ENCODE results near the gene MECR.

Gene MECR

GRCh38 chr1:29208442-29208841 is 22.3 kb downstream of the MECR start:
- Histone ChIP-seq H3K4me3 (ENCODE audit: low read length in 2 of 2) (no peak overlapping the region), H3K9ac (ENCODE audit: low read depth in 1 of 2, low read length in 2 of 2) (no peak overlapping the region), H3K36me3 (ENCODE audit: control insufficient read depth in 2 of 2, insufficient read depth in 2 of 2, low read length in 2 of 2) (peaks cover 22 to 32% of the 10 kb centered on the region in 2 donors), H3K27me3 (ENCODE audit: control insufficient read depth in 2 of 2, insufficient read depth in 2 of 2, low read length in 2 of 2) (no peaks in the 10 kb centered on the region), H3K27ac (ENCODE audit: low read depth in 2 of 2, low read length in 2 of 2) (no peak overlapping the region), H3K9me3 (ENCODE audit: control insufficient read depth in 2 of 2, low read length in 2 of 2) (no peaks in the 10 kb centered on the region), H3K4me1 (ENCODE audit: control insufficient read depth in 2 of 2, insufficient read depth in 2 of 2, low read length in 2 of 2) (no peaks in the 10 kb centered on the region)

GRCh38 chr1:29202584-29203340 is 28.0 kb downstream of the MECR start:
- no peaks in the 10 kb centered on the region for H3K9me3 ChIP-seq (ENCODE audit: control insufficient read depth in 2 of 2, low read length in 2 of 2)
- peaks cover 13 to 38% of the 10 kb centered on the region in 2 donors for H3K36me3 ChIP-seq (ENCODE audit: control insufficient read depth in 2 of 2, insufficient read depth in 2 of 2, low read length in 2 of 2)
- H3K27me3 ChIP-seq (ENCODE audit: control insufficient read depth in 2 of 2, insufficient read depth in 2 of 2, low read length in 2 of 2): no peaks in the 10 kb centered on the region
- no peak overlapping the region for H3K9ac ChIP-seq (ENCODE audit: low read depth in 1 of 2, low read length in 2 of 2)
- peak overlapping the region; percentile 43 to 62 for H3K27ac ChIP-seq (ENCODE audit: low read depth in 2 of 2, low read length in 2 of 2)
- no peak overlapping the region for H3K4me3 ChIP-seq (ENCODE audit: low read length in 2 of 2)
- peaks cover 4 to 6% of the 10 kb centered on the region in 2 donors for H3K4me1 ChIP-seq (ENCODE audit: control insufficient read depth in 2 of 2, insufficient read depth in 2 of 2, low read length in 2 of 2)

DNA sequence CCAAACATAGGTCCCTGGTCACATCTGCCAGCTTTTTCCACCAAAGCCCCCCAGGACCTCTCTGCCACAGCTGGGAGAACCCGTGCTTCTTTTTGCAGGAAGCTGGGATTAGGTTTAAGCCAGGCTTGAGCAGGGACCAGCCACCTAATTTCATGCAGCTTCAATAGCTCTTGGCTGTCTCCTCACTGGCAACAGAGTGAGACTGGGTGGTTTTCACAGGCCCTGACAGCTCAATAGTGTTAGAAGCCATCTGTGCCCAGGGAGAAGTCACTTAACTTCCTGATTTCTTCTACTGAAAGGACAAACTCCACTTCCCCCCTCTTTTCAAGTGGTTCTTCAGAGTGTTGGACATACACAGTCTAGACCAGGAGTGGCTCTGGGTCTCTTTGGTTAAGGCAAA is 28.7 kb downstream of the MECR start:
- H3K27me3 ChIP-seq (ENCODE audit: control insufficient read depth in 2 of 2, insufficient read depth in 2 of 2, low read length in 2 of 2): no peaks in the 10 kb centered on the region
- H3K9ac ChIP-seq (ENCODE audit: low read depth in 1 of 2, low read length in 2 of 2): no peak overlapping the region
- H3K9me3 ChIP-seq (ENCODE audit: control insufficient read depth in 2 of 2, low read length in 2 of 2): no peaks in the 10 kb centered on the region
- peaks cover 13 to 41% of the 10 kb centered on the region in 2 donors for H3K36me3 ChIP-seq (ENCODE audit: control insufficient read depth in 2 of 2, insufficient read depth in 2 of 2, low read length in 2 of 2)
- no peak overlapping the region for H3K4me3 ChIP-seq (ENCODE audit: low read length in 2 of 2)
- H3K4me1 ChIP-seq (ENCODE audit: control insufficient read depth in 2 of 2, insufficient read depth in 2 of 2, low read length in 2 of 2): peaks cover 4 to 6% of the 10 kb centered on the region in 2 donors
- H3K27ac ChIP-seq (ENCODE audit: low read depth in 2 of 2, low read length in 2 of 2): peak overlapping the region; percentile 43 to 62

DNA sequence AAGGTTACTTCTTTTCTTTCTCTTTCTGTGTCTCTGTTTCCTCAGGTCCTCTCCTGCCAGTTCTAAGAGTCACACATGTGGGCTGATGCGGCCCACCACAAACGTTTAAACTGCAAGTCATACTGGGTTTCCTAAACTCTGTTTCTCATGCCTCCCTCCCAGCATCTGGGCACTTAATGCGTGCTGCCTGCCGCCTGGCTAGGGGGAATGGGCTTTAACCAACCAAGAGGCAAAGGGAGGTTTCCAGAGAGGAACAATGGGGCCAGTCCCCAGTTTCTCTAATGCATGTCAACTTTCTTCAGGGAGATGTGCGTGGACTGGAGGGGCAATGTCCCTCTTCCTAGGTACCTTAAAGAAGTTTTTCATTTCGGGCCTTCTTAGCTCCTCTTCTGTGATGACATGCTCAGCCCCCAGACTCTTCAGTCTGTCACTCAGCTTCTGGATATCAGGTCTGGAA is 29.1 kb downstream of the MECR start:
- Histone ChIP-seq H3K27me3 (ENCODE audit: control insufficient read depth in 2 of 2, insufficient read depth in 2 of 2, low read length in 2 of 2) (no peaks in the 10 kb centered on the region), H3K9me3 (ENCODE audit: control insufficient read depth in 2 of 2, low read length in 2 of 2) (no peaks in the 10 kb centered on the region), H3K9ac (ENCODE audit: low read depth in 1 of 2, low read length in 2 of 2) (no peak overlapping the region), H3K4me3 (ENCODE audit: low read length in 2 of 2) (no peak overlapping the region), H3K36me3 (ENCODE audit: control insufficient read depth in 2 of 2, insufficient read depth in 2 of 2, low read length in 2 of 2) (peaks cover 13 to 40% of the 10 kb centered on the region in 2 donors), H3K27ac (ENCODE audit: low read depth in 2 of 2, low read length in 2 of 2) (peak overlapping the region in 1 of 2 donors; percentile 62), H3K4me1 (ENCODE audit: control insufficient read depth in 2 of 2, insufficient read depth in 2 of 2, low read length in 2 of 2) (peaks cover 4 to 6% of the 10 kb centered on the region in 2 donors)

GRCh38 chr1:29200906-29201594 is 29.7 kb downstream of the MECR start:
- Histone ChIP-seq H3K27me3 (ENCODE audit: control insufficient read depth in 2 of 2, insufficient read depth in 2 of 2, low read length in 2 of 2) (no peaks in the 10 kb centered on the region), H3K27ac (ENCODE audit: low read depth in 2 of 2, low read length in 2 of 2) (peak overlapping the region in 1 of 2 donors; percentile 62), H3K4me1 (ENCODE audit: control insufficient read depth in 2 of 2, insufficient read depth in 2 of 2, low read length in 2 of 2) (peaks cover 4 to 6% of the 10 kb centered on the region in 2 donors), H3K4me3 (ENCODE audit: low read length in 2 of 2) (no peak overlapping the region), H3K36me3 (ENCODE audit: control insufficient read depth in 2 of 2, insufficient read depth in 2 of 2, low read length in 2 of 2) (peaks cover 11 to 34% of the 10 kb centered on the region in 2 donors), H3K9me3 (ENCODE audit: control insufficient read depth in 2 of 2, low read length in 2 of 2) (no peaks in the 10 kb centered on the region), H3K9ac (ENCODE audit: low read depth in 1 of 2, low read length in 2 of 2) (no peak overlapping the region)

DNA sequence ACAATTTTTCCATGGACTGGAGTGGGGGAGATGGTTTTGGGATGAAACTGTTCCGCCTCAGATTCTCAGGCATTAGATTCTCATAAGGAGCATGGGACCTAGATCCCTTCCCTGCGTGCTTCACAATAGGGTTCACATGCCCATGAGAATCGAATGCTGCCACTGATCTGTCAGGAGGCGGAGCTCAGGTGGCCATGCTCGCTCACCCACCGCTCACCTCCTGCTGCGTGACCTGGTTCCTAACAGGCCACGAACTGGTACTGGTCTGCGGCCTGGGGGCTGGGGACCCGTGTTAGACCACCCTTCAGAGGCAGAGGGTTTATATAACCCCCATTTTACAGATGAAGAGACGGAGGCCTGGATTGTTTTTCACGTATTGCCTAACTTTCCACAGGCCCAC is 32.7 kb downstream of the MECR start:
- no peak overlapping the region for H3K9ac ChIP-seq (ENCODE audit: low read depth in 1 of 2, low read length in 2 of 2)
- peaks cover 4 to 6% of the 10 kb centered on the region in 2 donors for H3K4me1 ChIP-seq (ENCODE audit: control insufficient read depth in 2 of 2, insufficient read depth in 2 of 2, low read length in 2 of 2)
- H3K36me3 ChIP-seq (ENCODE audit: control insufficient read depth in 2 of 2, insufficient read depth in 2 of 2, low read length in 2 of 2): peaks cover 7 to 48% of the 10 kb centered on the region in 2 donors
- no peak overlapping the region for H3K27ac ChIP-seq (ENCODE audit: low read depth in 2 of 2, low read length in 2 of 2)
- H3K27me3 ChIP-seq (ENCODE audit: control insufficient read depth in 2 of 2, insufficient read depth in 2 of 2, low read length in 2 of 2): no peaks in the 10 kb centered on the region
- H3K9me3 ChIP-seq (ENCODE audit: control insufficient read depth in 2 of 2, low read length in 2 of 2): no peaks in the 10 kb centered on the region
- H3K4me3 ChIP-seq (ENCODE audit: low read length in 2 of 2): no peak overlapping the region

GRCh38 chr1:29197590-29197924 is 33.2 kb downstream of the MECR start:
- Histone ChIP-seq H3K36me3 (ENCODE audit: control insufficient read depth in 2 of 2, insufficient read depth in 2 of 2, low read length in 2 of 2) (peaks cover 7 to 48% of the 10 kb centered on the region in 2 donors), H3K4me1 (ENCODE audit: control insufficient read depth in 2 of 2, insufficient read depth in 2 of 2, low read length in 2 of 2) (peaks cover 4% of the 10 kb centered on the region in 2 donors)

GRCh38 chr1:29196863-29197589 is 33.7 kb downstream of the MECR start:
- H3K36me3 ChIP-seq (ENCODE audit: control insufficient read depth in 2 of 2, insufficient read depth in 2 of 2, low read length in 2 of 2): peaks cover 9 to 48% of the 10 kb centered on the region in 2 donors

More at GRCh38 chr1:29197590-29197924, 33.2 kb downstream of the MECR start:
- Histone ChIP-seq H3K27ac (ENCODE audit: low read depth in 2 of 2, low read length in 2 of 2) (no peak overlapping the region), H3K9me3 (ENCODE audit: control insufficient read depth in 2 of 2, low read length in 2 of 2) (no peaks in the 10 kb centered on the region), H3K27me3 (ENCODE audit: control insufficient read depth in 2 of 2, insufficient read depth in 2 of 2, low read length in 2 of 2) (no peaks in the 10 kb centered on the region), H3K4me3 (ENCODE audit: low read length in 2 of 2) (no peak overlapping the region), H3K9ac (ENCODE audit: low read depth in 1 of 2, low read length in 2 of 2) (no peak overlapping the region)

DNA sequence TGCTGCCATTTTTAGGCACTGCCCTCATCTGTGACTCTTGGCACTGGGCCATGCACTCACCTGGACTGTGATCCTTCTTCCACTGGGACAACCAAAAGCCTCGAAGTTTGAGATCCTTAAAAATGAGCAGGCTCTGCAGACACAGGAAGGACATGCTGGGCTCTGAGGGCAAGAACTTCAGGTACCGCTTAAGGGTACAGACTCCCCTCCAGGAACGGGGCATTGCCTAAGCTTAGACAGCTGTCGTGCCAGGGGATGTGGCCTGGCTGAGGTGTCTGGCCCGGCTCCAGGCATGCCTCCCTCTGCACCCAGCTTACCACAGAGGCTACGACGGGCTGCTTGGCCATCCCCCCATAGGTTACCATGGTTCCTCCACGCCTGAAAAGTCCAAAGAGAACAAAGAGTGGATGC is 34.8 kb downstream of the MECR start:
- H3K4me1 ChIP-seq (ENCODE audit: control insufficient read depth in 2 of 2, insufficient read depth in 2 of 2, low read length in 2 of 2): no peaks in the 10 kb centered on the region
- H3K9ac ChIP-seq (ENCODE audit: low read depth in 1 of 2, low read length in 2 of 2): no peak overlapping the region
- no peak overlapping the region for H3K4me3 ChIP-seq (ENCODE audit: low read length in 2 of 2)
- peaks cover 7 to 38% of the 10 kb centered on the region in 2 donors for H3K36me3 ChIP-seq (ENCODE audit: control insufficient read depth in 2 of 2, insufficient read depth in 2 of 2, low read length in 2 of 2)
- H3K27ac ChIP-seq (ENCODE audit: low read depth in 2 of 2, low read length in 2 of 2): no peak overlapping the region
- H3K9me3 ChIP-seq (ENCODE audit: control insufficient read depth in 2 of 2, low read length in 2 of 2): no peaks in the 10 kb centered on the region
- H3K27me3 ChIP-seq (ENCODE audit: control insufficient read depth in 2 of 2, insufficient read depth in 2 of 2, low read length in 2 of 2): no peaks in the 10 kb centered on the region

More at GRCh38 chr1:29196863-29197589, 33.7 kb downstream of the MECR start:
- H3K9me3 ChIP-seq (ENCODE audit: control insufficient read depth in 2 of 2, low read length in 2 of 2): no peaks in the 10 kb centered on the region
- peaks cover 0 to 4% of the 10 kb centered on the region in 2 donors for H3K4me1 ChIP-seq (ENCODE audit: control insufficient read depth in 2 of 2, insufficient read depth in 2 of 2, low read length in 2 of 2)
- H3K27me3 ChIP-seq (ENCODE audit: control insufficient read depth in 2 of 2, insufficient read depth in 2 of 2, low read length in 2 of 2): no peaks in the 10 kb centered on the region
- no peak overlapping the region for H3K9ac ChIP-seq (ENCODE audit: low read depth in 1 of 2, low read length in 2 of 2)
- H3K27ac ChIP-seq (ENCODE audit: low read depth in 2 of 2, low read length in 2 of 2): no peak overlapping the region
- no peak overlapping the region for H3K4me3 ChIP-seq (ENCODE audit: low read length in 2 of 2)
